ENCODE results near the gene TRPM3.
"Not testable (repeated sequence)": the region's sequence is repeated elsewhere in the genome, so short reads cannot be mapped to it uniquely, and the experiment has no call there.

Gene TRPM3

DNA sequence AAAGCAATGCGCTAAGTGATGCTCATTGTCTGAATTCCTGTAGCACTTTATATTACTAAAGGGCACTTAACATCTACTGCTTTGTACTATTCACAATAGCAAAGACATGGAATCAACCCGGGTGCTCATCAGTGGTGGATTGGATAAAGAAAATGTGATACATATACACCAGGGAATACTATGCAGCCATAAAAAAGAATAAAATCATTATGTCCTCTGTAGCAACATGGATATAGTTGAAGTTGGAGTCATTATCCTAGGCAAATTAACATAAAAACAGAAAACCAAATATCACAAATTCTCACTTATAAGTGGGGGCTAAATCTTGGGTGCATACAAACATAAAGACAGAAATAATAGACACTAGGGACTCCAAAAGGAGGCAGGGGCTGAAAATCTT, 308.3 kb downstream of the TRPM3 start:
- DNase-seq: no peak

DNA sequence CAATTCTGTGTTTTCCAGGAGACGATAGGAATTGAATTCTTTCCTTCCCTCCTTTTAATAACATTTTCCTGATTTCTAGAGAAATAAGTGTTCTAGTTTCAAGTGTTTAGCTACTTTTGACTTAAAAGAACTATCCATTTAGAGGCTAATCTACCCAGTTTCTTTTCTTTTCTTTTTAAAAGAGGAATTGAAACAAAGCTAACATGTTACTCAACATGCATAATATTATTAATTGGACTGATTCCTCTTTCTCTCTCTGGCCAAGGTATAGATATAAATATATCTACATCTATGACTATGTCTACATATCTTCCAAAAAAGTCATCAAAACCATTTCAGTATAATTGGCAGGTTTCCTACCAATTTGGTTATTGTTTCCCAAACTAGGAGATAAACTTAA, 309.8 kb downstream of the TRPM3 start:
- no peak for DNase-seq

DNA sequence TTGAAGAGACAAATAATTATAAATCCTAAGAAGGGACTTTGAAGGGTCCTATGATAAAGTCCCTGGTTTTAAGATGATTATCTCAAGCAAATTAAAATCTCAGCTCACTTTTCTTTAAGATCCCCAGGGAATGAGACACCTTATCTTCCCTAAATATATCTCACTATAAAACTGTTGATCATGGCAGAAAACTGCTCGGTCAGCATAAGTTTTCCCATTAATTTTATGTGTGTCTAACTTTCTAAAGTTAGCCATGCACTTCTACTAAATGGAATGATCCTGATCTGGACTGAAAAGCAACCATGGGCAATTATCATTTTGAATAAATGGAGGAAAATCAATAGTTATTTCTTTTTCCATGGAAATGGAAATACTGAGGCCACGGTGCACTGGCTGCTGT, 314.5 kb downstream of the TRPM3 start:
- DNase-seq: no peak

DNA sequence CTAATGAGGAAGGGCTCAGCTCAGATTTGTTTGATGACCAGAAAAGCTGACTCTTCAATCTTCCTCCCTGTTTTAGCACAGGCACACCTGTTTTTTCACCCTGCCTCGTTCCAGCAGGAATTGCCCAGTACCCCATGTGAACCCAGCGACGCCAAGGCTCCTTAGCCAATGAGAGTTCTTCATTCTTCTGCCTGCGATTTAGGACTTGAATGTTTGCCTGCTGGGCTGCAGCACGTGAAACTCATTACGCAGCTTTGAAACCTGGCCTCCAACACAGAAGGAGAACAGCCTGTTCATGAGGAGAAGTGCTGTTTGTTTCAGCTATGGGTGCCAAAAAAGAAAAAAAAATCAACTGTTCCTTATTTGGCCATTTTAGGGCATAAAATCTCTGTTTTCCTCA, 315.5 kb downstream of the TRPM3 start:
- DNase-seq: no peak

DNA sequence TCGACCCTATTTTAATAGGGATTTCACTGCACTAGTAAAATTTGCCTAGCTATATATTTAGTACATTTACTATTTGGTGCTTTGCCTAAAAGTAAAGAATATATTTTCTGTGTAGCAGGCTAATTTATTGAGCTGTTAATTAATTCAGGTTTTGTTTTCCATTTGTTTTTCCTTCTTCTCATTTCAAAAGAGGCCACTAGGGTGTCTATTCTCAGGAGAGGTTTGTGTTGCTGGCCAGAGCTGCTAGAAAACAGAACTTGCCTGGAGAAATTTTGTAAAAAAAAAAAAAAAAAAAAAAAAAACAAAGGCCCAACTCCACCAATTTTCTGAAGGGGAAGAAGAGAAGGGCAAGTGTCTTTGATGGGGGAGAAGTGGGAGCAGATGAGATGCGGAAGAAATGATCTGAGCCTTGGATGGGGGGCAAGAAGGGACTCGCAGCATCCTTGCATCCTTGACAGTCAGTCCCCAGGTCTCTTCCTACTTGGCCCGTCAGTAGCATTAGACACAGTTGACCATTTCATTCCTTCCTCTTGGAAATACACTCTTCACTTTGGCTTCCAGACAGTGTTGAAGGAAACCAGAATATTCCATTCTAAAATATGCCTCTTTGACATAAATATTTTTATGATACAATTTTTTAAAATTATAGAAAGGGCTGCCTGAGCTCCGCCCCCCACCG, 318.5 kb downstream of the TRPM3 start:
- DNase-seq: no peak

DNA sequence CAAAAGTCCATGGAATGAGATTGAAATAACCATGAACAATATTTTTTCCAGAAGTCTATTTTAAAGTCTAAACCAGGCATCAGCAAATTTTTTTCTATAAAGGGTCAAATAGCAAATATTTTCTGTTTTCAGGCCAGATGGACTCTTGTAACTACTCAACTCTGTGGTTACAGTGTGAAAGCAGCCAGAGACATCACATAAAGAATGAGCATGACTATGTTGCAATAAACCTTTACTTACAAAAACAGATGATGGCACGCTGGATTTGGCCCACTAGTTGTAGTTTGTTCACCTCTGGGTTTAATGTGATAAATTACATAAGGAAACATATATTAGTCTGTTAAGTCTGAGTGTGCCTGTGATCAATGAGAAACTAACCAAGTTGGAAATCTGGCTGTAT, 319.2 kb downstream of the TRPM3 start:
- no peak for DNase-seq

DNA sequence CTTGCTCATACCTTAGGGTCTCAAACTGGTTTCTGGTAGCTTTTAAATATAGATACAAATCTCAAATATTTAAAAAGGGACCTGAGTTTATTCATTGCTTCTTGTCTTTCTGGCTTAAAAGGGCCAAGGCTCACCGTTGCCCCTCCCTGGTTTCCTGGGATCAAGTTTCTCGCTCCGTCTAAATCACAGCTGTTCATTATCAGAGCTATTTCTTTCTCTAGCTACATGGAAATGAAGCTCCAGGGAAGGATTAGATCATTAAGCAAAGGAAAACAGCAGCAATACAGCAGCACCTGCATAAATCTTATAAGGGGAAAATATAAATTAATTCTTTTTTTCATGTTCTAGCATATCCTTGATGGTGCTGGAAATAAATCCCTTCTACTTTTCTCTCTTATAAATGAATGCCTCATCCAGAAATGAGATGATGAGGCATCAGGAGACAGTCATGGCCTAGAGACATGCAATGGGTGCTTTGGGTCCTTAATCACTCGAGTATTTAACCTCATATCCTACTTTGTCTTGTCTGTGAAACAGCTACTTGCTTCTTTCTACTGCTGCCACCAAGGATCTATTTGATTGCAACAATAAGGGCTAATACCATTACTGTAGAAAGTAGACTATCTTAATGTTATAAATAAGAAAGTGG, 320.1 kb downstream of the TRPM3 start:
- DNase-seq: no peak

DNA sequence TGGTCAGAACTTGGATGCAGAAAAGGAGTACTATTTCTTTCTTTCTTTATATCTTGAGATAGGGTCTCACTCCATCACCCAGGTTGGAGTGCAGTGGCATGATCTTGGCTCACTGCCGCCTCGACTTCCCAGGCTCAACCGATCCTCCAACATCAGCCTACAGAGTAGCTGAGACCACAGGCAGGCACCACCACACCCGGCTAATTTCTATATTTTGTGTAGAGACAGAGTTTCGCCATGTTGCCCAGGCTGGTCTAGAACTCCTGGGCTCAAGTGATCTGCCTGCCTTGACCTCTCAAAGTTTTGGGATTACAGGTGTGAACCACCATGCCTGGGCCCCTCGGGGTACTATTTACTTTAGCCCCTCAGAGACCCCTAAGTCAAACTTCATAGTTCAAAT, 323.4 kb downstream of the TRPM3 start:
- no peak for DNase-seq

DNA sequence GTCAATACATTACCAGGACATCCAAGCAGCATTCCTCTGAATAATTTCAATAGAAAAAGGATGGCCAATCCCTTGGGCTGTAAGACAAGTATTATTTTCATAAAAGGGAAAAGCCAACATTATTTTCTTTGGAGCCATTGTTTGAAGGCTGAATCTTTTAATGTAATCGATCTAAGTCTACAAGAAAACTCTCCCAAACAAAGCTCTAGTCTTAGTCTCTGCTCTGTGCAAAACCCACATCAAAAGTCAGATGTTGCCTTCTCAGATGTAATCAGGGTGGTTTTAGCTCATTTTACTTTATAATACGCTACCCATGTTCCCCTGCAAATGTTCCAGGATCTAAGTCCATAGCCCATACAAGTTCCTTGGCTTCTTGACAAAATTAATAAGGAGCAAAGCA, 325.6 kb downstream of the TRPM3 start:
- DNase-seq: no peak

DNA sequence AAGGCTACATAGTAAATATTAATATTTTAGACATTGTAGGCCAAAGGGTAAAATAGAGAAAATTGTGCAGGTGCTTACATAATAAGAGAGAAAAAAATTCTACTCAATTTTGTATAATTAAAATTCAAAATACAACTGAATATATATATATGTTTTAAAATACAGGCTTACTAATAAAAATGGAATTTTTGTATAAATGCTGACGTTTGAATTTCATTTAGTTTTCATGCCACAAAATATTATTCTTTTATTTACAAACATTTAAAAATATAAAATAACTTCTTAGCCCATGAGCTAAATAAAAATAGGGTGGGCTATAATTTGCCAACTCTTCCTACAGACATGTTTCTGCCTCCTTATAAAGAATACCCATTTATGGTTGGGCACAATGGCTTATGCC, 328.6 kb downstream of the TRPM3 start:
- no peak for DNase-seq

DNA sequence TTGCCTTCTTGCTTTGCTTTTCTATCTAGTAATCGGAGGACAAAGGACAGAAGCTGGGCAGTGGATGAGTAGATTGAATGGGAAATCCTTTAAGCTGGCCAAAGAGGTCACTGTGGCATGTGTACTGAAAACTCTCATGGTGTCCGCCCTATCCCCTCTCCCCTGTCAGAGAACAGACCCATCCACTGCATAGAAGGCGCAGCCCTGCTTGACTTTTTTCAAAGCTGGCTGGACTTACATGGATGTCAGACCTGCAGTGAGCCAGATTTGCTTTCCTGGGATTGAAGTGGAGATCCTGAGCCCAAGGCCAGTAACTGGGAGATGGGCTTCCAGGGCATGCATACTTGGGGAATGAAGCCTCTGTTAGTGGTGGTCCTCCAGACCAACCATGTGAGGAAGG, 329.5 kb downstream of the TRPM3 start:
- no peak for DNase-seq

DNA sequence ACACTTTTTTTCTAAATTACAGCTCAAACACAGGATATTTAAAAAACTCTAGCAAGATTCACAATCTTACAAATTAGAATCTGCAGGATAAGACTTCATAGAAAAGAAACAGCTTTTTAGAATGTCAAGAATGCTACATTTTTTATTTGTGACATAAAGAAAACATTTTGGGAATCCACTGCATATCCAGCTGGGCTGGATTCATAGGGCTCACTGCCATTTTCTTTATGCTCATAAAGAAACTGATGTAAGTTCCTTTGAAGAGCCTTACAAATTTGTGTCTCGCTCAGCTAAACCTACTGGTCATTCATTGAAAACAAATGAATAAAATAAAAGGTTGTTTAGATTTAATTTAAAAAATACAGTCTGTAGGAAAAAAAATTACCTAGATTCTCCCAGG, 332.3 kb downstream of the TRPM3 start:
- DNase-seq: no peak

DNA sequence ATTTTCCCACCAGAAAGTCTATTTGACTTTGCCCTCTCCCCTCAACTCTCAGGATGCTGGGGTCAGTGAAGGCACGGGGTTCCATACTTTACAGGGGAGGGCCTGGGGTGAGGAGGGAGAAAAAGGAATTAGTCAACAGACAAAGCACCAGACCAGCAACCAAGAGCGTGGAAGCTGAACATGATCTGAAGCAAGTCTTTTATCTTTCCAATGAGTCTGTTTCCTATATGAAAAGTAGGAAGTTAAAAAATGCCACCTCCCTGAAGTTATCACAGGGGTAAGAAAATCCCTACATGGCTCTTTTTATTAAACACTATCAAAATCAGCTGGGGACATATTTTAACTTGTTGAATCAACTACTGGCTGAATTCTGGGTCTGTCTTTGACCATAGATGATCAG, 337.0 kb downstream of the TRPM3 start:
- DNase-seq: no peak

DNA sequence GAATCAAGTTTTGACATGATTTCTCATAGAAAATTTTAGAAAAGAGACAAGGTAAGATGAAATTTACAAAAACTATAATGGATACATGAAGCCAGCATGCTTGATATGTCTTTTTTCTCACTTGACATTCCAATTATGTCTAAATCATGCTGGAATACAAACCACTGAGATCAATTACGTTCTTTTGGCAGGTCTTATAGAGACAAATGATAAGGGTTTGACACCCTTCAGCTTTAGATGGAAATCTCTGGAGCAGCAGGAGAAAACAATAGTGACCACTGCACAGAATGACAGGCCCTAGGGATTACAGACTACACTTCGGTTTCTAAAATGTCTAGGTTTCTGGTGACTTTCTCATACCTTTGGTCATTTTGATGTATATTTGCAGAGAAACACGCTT, 342.9 kb downstream of the TRPM3 start:
- no peak for DNase-seq

DNA sequence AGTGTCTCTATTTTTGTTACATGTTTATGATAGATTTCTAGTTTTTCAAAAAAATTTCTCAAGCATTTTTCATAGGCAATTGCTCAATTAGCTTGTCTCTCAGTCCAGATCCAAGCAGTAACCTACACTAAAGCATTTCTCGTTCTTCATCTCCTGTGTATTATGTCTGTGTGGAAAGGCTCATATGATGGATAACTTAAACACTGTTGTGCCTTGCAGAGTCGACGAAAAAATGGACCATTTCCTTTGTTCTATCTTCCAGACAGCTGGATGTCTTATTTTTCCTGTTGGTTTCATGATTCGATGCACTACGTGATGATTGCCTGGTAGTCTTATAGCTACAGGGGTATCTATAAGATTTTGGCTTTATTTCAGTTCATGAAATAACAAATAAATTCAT, 347.8 kb downstream of the TRPM3 start:
- no peak for DNase-seq

DNA sequence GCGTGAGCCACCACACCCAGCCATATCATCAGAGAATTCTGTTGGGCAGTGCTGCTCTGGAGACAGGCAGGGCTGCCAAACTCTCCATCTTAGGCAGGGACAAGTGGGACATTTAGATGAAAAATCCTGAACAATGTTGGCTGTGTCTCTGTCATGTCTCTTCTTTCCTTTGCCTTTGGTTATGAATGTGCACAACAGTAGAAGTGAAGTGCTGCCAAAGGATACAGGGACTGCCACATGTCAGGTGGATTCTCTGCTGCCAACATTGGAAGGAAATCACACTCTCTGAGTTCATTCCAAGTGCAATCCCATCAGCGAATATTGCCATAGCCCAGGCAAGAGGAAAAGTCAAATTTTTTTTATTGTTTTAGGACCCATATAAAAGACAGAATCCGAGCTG, 348.8 kb downstream of the TRPM3 start:
- no peak for DNase-seq

DNA sequence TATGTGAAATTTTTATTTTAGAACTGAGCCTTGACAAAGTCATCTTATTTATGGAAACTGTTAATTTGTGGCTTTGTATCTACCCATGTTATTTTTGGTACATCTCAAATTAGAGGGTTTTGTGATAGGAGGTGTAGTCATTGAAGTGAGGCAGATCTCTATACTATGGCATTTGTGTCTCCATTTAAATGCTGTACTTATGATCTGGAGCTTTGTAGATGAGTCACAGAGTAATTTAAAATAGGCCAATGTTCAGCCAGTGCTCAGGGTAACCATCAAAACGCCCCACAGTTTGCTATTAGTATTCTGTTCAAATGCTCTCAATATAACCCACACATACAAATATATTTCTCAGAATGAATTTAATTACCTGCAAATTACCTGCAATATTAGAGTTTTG, 355.5 kb downstream of the TRPM3 start:
- DNase-seq: no peak

DNA sequence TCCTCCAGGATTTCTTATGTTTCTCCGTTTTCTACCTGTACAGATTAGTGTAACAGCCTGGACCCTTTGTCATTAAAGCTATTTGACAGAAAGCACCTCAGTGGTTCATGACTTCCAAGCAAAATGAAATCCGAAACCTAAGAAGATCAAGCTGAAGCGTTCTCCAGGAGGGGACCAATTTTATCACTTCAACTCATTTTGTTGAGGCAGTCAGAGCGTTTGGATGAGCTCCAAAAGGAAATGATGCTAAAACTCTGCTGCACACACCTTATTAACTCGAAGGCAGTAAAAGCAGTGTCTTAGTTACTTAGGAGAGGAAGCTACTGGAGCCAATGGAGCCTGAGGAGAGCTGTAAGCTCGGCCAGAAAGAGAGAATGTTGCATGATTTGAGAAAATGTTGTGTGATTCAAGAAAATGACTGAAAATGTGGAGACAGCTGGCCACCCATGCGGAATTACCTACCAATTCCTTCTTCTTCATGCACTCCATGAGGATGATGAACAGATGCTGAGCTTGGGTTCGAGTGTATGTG, 360.2 kb downstream of the TRPM3 start:
- DNase-seq: no peak

DNA sequence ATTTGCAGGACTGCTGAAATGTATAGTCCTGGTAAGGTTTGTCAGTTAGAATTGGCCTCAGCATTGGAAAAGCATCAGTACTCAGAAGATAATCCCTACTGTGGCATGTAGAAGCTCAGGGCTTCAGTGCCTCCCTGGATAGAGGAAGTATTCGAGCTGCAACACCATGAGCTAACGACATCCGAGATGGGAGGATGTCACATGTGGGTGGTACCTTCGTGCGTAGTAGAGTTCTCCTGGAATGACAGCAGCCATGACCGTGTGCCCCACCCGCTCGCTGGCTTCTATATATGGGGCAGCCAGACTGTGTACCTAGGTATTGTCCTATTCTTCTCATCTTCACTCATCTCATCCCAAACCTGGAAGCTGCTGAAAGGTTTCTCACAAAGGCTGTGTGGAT, 361.2 kb downstream of the TRPM3 start:
- DNase-seq: no peak

DNA sequence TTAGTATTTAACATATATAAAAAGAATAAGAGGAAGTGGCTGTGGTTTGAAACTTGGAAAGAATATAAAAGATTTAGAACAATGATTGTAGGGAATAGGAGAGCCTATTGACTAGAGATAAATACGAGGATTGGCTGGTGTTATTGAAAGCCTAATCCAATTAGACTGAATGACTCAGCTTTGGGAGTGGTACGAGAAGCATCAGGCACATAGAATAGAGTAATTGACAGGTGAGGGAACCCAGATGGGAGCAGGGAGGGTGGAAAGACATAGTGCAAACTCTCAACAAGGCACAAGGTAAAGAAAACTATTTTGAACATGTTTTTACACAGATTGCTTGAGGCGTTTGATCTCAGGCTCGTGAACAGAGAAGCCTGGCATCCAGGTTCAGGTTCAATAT, 368.1 kb downstream of the TRPM3 start:
- DNase-seq: no peak

DNA sequence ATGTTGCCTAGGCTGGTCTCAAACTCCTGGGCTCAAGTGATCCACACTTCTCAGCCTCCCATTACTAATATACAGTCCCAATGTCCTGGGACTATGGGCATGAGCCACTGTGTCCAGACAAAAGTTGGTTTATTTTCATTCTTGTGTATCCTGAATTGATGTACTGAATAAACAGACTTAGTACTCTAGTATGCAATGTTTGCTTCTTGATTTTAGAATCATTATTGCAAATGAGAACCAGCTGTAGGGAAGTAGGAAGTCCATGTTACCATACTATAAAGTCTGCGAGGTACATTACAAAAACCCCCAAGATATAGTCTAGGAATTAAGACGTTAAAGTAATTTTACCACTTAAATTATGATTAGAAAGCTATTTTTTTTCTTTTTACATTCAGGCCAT, 372.4 kb downstream of the TRPM3 start:
- DNase-seq: no peak

DNA sequence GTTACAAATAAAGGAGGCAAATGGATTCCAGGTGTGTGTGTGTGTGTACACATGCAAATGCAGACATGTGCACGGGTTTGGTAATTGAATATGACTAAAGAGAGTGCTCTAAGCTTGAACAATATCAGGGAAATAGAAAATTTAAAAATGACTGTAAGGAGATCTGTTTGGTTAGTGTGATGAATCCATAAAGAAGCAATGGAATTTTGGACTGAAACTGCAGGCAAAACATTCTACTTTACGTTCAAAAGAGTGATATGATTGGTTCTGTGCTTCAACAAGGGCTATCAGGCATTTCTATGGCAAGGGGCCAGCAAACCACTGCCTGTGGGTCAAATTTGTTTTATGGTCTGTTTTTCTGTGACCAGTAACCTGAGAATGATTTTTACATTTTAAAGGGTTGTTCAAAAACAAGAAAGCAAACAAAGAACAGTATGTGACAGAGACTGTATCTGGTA, 374.1 kb downstream of the TRPM3 start:
- no peak for DNase-seq

DNA sequence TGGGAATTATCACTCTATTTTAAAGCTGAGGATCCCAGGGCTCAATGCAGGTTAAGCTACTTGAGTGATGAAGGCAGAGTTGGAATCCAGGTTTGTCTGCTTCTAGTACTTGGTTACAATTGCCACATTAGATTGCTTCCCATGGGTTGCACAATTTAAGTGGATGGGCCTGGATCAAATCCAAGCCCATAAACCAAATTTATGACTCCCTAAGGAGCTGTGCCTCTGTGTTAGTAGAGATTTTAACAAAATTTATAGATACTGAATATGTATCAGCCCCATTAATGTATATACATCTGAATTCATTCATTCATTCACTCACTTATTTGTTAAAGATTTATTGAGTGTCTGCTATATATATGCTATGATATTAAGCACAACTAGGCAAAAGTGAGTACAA, 374.7 kb downstream of the TRPM3 start:
- DNase-seq: no peak

DNA sequence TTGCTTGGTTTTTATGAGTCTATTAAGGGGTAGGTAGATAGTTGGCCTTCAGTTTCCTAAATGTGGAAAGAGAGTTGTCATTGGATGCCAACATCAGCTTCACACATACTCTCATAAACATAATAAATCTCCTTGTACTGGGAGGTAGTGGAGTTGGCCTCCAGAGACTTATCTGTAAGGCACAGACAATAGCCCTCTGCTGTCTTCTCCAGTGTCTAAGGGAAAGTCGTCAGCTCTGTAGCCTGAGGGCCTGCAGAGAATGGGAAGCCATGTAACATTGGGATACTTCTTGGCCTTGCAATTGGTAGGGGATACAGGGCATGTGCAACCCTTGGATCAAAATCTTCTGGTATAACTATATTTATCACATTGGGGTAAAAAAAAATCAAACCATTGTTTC, 375.1 kb downstream of the TRPM3 start:
- DNase-seq: no peak

DNA sequence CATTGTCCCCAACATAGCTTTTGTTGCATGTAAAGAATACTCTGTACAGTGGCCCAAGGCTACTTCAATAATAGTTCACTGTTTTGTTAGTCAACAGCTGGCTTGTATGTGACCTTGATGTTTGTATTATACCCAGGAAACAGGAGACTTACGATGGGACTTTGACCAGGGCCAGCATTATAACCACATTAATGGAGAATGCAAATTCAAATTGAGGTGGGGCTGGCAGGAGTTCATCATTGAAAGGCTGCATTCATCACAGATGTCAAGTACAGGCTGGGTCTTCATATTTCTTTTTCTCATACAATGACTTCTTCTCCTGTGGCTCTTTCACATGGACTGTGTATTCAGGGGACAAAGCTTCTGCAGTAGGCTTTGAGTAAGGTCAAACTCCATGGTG, 396.6 kb downstream of the TRPM3 start:
- not testable (repeated sequence) for DNase-seq

Data from CD4-positive, alpha-beta T cell treated with Interleukin-6 for 4 hours (primary cell).